Ishikawa (cell line): ENCODE results near the gene DOCK3.

Experiments
- CEBPB ChIP-seq: IDR thresholded peaks from 2 replicates; pipeline ENCODE4 v1.6.1; 2012
- CREB1 ChIP-seq: IDR thresholded peaks from 2 replicates; pipeline ENCODE4 v1.6.1; 2012; ENCODE audit warnings: low read depth
- EP300 ChIP-seq: IDR thresholded peaks from 2 replicates; pipeline ENCODE4 v1.6.1; 2012; ENCODE audit warnings: borderline replicate concordance
- MAX ChIP-seq: IDR thresholded peaks from 2 replicates; pipeline ENCODE4 v1.6.1; 2012
- REST ChIP-seq: IDR thresholded peaks from 2 replicates; pipeline ENCODE4 v1.6.1; 2012; ENCODE audit warnings: low read depth, mild to moderate bottlenecking
- TAF1 ChIP-seq: IDR thresholded peaks from 2 replicates; pipeline ENCODE4 v1.6.1; 2012; ENCODE audit warnings: low read depth, mild to moderate bottlenecking
- TEAD4 ChIP-seq: IDR thresholded peaks from 2 replicates; pipeline ENCODE4 v1.6.1; 2012
- ZBTB7A ChIP-seq: IDR thresholded peaks from 2 replicates; pipeline ENCODE4 v1.6.1; 2012; ENCODE audit warnings: low read depth

- TF ChIP-seq CREB1 (no peak), ZBTB7A (no peak), MAX (no peak), REST (no peak), CEBPB (no peak), TEAD4 (no peak), EP300 (no peak), TAF1 (no peak)
These were observed 721.7 kb downstream of the DOCK3 start for GRCh38 chr3:51396401-51396800.
